Nephron (organoid): ENCODE data around the gene MDM1.

ENCODE experiments used
- H3K27ac Mint-ChIP-seq, 3 experiments: 2 replicates each; pipeline ENCODE4 v1.8.0; 2020; ENCODE audit warnings: mixed read lengths in 3 of 3, mild to moderate bottlenecking in 2 of 3, moderate library complexity in 1 of 3
- H3K27me3 Mint-ChIP-seq: 2 replicates; pipeline ENCODE4 v1.8.0; 2021; ENCODE audit warnings: low read depth, mild to moderate bottlenecking, moderate library complexity, mixed read lengths
- H3K36me3 Mint-ChIP-seq: 2 replicates; pipeline ENCODE4 v1.8.0; 2020; ENCODE audit warnings: low read depth, mixed read lengths
- H3K4me1 Mint-ChIP-seq: 2 replicates; pipeline ENCODE4 v1.8.0; 2020; ENCODE audit warnings: mixed read lengths
- H3K4me3 Mint-ChIP-seq, 3 experiments: 2 replicates each; pipeline ENCODE4 v1.8.0; 2020; ENCODE audit warnings: mild to moderate bottlenecking in 3 of 3, mixed read lengths in 3 of 3, moderate library complexity in 2 of 3
- H3K9me3 Mint-ChIP-seq: 2 replicates; pipeline ENCODE4 v1.8.0; 2020; ENCODE audit warnings: mixed read lengths
- CTCF ChIP-seq, 3 experiments: fragments of 200-600 bp; sonication (generic); IDR thresholded peaks; one replicate each; pipeline ENCODE4 v1.5.0; 2021; ENCODE audit warnings: antibody characterized with exemption in 3 of 3; ENCODE audit not compliant: unreplicated experiment in 3 of 3

MDM1 gene

GRCh38 chr12:68286396-68286795, 45.8 kb downstream of the MDM1 start:
- no peak overlapping the region for H3K4me3 Mint-ChIP-seq
- peaks cover 21% of the 10 kb centered on the region for H3K4me1 Mint-ChIP-seq
- no peaks in the 10 kb centered on the region for H3K27me3 Mint-ChIP-seq
- TF ChIP-seq CTCF (IDR thresholded peaks at IDR 0.05; ENCODE audit: unreplicated experiment in 3 of 3) = no peak
- H3K9me3 Mint-ChIP-seq = no peaks in the 10 kb centered on the region
- peak overlapping the region in 2 of 3 experiments; percentile 45 to 55 for H3K27ac Mint-ChIP-seq
- no peaks in the 10 kb centered on the region for H3K36me3 Mint-ChIP-seq

- no peaks in the 10 kb centered on the region for H3K27me3 Mint-ChIP-seq
- TF ChIP-seq CTCF (IDR thresholded peaks at IDR 0.05; ENCODE audit: unreplicated experiment in 3 of 3) = no peak
Observed at GRCh38 chr12:68285541-68285940, 46.6 kb downstream of the MDM1 start.

DNA sequence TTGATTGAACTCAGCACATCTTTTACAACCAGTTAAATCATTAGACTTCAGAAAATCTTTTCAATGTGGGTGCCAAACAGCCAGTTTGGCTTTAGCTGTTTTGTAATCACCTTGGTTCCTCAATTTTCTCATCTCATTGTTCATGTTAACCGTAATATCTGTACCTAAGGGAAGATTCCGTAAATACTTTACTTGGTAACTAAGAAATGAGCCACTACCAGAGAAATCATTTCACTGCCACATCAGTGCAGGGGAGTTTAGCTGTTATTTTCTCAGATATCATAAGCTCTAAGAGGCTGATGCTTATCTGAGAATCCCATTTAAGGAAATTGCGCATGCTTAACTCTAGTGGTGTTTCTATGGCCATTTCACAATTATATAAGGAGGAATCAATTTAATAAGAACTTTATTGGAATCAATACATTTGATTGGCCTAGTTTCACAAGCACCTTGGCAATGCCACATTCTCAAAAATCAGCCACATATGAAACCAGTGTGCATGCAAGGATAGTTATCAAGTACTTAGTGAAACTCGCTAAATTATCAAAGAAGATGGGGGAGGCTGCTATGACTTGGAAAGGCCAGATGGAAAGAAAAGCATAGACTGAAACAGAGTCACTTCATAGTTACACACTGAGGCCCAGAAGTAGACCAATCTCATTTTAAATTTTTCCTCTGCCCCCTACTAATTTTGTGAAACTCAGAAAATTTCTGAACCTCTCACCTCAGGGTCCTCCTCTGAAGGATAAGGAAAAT, 50.7 kb downstream of the MDM1 start:
- Mint-ChIP-seq H3K4me1 (peaks cover 33% of the 10 kb centered on the region), H3K9me3 (no peaks in the 10 kb centered on the region), H3K4me3 (no peak overlapping the region), H3K36me3 (no peaks in the 10 kb centered on the region), H3K27ac (peak overlapping the region; percentile 9 to 41 (median 22)), H3K27me3 (no peaks in the 10 kb centered on the region)
- no peak for TF ChIP-seq CTCF (IDR thresholded peaks at IDR 0.05; ENCODE audit: unreplicated experiment in 3 of 3)

More at GRCh38 chr12:68285541-68285940, 46.6 kb downstream of the MDM1 start:
- Mint-ChIP-seq H3K4me1 (peaks cover 16% of the 10 kb centered on the region), H3K9me3 (no peaks in the 10 kb centered on the region), H3K4me3 (no peak overlapping the region), H3K27ac (peak overlapping the region in 2 of 3 experiments; percentile 45 to 55), H3K36me3 (no peaks in the 10 kb centered on the region)

DNA sequence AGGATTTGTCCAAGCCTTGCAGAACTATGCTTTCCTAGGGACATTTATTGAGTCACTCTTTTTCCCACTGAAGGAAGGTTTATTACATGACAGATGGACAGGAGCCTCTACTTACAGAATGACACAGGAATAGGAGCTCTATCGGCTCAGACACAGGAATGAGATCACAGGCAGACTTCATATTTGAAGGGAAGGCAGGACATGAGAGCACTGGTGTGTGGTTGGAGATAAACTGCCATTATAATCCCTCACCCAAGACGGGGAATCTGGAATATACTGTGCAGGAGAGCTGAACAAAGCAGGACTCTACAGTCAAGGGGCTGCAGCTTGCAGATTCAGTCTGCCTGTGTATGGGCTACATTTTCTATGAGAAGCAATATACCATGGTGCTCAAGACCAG, 51.9 kb downstream of the MDM1 start:
- Mint-ChIP-seq H3K4me3 (no peak overlapping the region), H3K27ac (peak overlapping the region in 1 of 3 experiments; percentile 3), H3K9me3 (no peaks in the 10 kb centered on the region), H3K4me1 (peaks cover 29% of the 10 kb centered on the region), H3K36me3 (no peaks in the 10 kb centered on the region), H3K27me3 (no peaks in the 10 kb centered on the region)
- no peak for TF ChIP-seq CTCF (IDR thresholded peaks at IDR 0.05; ENCODE audit: unreplicated experiment in 3 of 3)

- Mint-ChIP-seq H3K4me3 (no peak overlapping the region), H3K27ac (peak overlapping the region; percentile 71 to 89 (median 83)), H3K36me3 (no peaks in the 10 kb centered on the region), H3K9me3 (no peaks in the 10 kb centered on the region), H3K27me3 (no peaks in the 10 kb centered on the region), H3K4me1 (peaks cover 29% of the 10 kb centered on the region)
- no peak for TF ChIP-seq CTCF (IDR thresholded peaks at IDR 0.05; ENCODE audit: unreplicated experiment in 3 of 3)
Observed at GRCh38 chr12:68279227-68280054, 52.7 kb downstream of the MDM1 start.
